OCI-LY1 (cell line): Measurements from ENCODE around the gene RNF212.

Experiments
- EZH2 ChIP-seq: fragments of 200-600 bp; sonication (generic), shearing (Covaris generic); IDR thresholded peaks from 2 replicates; pipeline ENCODE4 v1.8.0; 2017; ENCODE audit warnings: borderline replicate concordance, mixed run types, mild to moderate bottlenecking, antibody characterized with exemption, low read length, moderate library complexity, mixed read lengths
- TF ChIP-seq, protein P1 (sequence below): fragments of 200-600 bp; sonication (generic), shearing (Covaris generic); IDR thresholded peaks from 2 replicates; pipeline ENCODE4 v1.5.1; 2017; ENCODE audit warnings: mild to moderate bottlenecking, antibody characterized with exemption, low read length, moderate library complexity, mixed read lengths

DNA sequence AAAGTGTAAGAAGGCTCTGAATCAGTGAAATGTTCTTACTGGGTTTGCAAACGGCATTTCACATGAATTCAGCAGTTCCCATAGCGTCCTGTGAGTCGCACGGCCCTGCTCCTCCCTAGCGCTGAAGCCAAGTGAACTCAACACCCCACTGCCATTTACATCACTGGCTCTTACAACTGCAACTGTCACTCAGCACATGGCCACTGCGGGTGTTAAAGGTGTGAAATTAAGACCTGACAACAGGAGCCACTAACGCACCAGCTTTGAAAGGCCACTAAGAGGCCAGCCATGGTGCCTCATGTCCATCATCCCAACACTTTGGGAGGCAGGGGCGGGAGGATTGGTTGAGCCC lies 31.7 kb downstream of the RNF212 start:
- TF ChIP-seq, protein P1, sequence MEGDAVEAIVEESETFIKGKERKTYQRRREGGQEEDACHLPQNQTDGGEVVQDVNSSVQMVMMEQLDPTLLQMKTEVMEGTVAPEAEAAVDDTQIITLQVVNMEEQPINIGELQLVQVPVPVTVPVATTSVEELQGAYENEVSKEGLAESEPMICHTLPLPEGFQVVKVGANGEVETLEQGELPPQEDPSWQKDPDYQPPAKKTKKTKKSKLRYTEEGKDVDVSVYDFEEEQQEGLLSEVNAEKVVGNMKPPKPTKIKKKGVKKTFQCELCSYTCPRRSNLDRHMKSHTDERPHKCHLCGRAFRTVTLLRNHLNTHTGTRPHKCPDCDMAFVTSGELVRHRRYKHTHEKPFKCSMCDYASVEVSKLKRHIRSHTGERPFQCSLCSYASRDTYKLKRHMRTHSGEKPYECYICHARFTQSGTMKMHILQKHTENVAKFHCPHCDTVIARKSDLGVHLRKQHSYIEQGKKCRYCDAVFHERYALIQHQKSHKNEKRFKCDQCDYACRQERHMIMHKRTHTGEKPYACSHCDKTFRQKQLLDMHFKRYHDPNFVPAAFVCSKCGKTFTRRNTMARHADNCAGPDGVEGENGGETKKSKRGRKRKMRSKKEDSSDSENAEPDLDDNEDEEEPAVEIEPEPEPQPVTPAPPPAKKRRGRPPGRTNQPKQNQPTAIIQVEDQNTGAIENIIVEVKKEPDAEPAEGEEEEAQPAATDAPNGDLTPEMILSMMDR, result no peak
- no peak for TF ChIP-seq EZH2
